Measurements from ENCODE around the gene STK38L.

STK38L gene

DNA sequence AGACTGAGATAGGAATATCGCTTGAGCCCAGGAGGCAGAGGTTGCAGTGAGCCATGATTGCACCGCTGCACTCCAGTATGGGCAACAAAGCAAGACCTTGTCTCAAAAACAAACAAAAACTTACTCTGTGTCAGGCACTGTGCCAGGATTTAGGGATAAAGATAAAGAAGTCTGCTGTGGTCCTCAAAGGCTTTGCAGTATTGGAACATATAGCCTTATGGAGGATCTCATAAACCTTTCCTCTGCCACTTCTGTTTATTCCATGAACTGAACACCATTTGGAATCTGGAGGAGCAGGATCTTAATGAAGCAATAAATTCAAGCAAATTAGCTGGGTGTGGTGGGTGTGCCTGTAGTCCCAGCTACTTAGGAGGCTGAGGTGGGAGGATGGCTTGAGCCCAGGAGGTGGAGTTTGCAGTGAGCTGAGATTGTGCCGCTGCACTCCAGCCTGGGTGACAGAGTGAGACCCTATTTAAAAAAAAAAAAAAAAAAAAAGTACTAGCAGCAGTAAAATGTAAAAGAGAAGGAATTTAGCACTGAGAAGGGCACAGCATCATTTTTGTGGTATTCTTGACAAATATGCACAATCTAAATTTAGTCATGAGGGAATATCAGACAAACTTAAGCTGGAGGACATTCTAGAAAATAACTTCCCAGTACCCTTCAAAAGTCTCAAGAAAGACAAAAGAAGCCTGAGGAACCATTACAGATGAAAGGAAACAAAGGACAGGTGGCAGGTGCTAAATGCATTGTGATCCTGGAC lies 115.7 kb downstream of the STK38L start:
- DNase-seq: no peak

DNA sequence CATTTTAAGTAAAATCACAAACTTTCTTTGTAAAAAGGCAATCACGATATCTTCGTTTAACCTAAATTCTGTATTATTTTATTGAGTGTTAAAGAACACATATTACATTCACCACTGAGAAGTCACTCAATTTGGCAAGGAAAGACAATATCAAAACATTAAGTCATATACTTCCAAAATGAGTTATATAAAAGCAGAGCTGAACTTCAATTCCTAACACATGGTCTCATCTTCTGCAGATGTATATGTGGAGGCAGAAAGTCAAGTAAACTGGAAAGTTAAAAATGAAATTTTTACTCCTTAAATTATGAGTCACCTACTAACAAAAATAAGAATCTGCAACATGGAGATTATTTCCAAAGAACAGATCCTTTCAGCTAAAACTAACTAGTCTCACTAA lies 117.3 kb downstream of the STK38L start:
- no peak for DNase-seq

DNA sequence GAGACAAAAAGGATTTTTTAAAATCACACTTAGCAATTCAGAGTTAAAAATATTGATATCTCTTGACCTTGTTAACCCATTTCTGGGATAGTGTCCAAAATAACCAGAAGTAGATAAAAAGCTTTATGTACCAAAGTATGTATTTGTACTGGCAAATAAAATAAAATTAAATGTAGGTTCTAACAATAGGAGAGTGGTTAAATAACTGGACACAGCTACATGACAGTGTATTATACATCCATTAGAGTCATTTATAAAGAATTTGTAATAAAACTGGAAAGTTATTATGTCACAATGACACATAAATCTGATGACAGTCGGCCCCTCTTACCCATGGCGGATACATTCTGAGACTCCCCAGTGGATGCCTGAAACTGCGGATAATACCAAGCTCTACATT lies 122.5 kb downstream of the STK38L start:
- DNase-seq: no peak

DNA sequence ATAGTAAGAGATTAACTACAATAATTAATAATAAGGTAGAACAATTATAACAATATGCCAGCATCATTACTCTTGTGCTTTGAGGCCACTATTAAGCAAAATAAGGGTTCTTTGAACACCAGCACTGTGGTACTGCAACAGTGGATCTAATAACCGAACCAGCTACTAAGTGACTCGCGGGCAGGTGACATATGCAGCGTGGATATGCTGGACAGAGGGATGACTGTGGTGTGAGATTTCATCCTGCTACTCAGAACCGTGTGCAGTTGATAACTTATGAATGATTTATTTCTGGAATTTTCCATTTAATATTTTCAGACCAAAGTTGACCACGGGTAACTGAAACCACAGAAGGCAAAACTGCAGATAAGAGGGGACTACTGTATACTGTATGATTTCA lies 123.0 kb downstream of the STK38L start:
- no peak for DNase-seq
